Posterior cingulate gyrus (tissue), 11 donors: Measurements from ENCODE around the gene SLC22A16.
A peak's percentile ranks its signal among the peaks of the same experiment; 100 is the strongest.
"Not testable (repeated sequence)": the region's sequence is repeated elsewhere in the genome, so short reads cannot be mapped to it uniquely, and the experiment has no call there.

Source experiments
- DNase-seq, 10 donors: peaks; one replicate each; pipeline versions ENCODE4 v3.0.0 to v3.0.0-alpha.2; 2020 to 2021; ENCODE audit warnings: mixed read lengths in 3 of 10
- intact Hi-C: fragments of 100-400 bp; cut with DNase I; formaldehyde crosslinking; loops from one replicate; pipeline ENCODE4 v1.15.1; 2023

The SLC22A16 gene

DNA sequence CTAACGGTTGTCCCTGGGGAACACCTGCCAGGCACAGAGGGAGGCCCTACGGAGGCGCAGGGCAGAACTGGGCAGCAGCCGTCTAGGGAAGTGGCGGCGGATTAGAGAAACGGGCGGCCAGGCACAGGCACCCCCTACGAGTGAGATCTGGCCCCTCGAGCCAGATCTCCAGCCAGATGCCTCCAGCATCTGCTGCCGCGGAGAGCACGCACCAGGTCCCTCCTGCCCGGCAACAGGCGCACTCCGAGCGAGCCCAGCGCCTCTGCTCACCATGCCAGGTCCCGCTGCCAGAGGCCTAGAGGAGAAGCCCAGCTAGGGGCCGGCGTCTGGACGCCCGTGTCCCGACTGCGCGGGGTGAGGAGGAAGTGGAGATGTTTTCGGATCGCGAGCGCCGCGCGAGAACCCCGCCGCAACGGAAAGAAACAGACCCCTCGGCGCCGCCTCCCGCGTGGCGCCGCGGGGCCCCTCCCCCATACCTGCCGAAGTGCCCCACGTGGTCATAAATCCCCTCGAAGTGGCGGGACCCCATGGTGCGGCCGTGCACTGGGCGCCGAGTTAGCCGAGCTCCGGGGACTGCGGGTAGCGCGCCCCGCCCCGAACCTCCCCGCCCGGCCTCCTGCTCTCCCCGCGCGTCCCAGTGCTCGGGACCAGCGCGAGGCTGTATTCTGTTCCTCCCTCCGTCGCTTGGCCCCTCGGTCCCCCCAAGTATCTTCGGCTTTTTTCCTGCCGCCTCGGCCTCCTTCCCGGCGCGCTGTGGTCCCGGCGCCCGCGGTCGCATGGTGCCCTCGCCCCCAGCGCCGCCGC is at the start of gene SLC22A16:
SLC22A16 (minus strand) TSS at position 568 of the 804 bp plus-strand sequence; CDS start at position 529, 39 bp downstream.
- no peak for DNase-seq

GRCh38 chr6:110525001-110525400 is 48.6 kb upstream of the SLC22A16 start:
- no peak for DNase-seq
- intact Hi-C loops = loop anchor here (5.0 kb wide), 1 partner anchor 157 kb away; no protein-coding TSS in a partner anchor

More for the DNA sequence above, at the start of gene SLC22A16:
- intact Hi-C loops = no loop called here

DNA sequence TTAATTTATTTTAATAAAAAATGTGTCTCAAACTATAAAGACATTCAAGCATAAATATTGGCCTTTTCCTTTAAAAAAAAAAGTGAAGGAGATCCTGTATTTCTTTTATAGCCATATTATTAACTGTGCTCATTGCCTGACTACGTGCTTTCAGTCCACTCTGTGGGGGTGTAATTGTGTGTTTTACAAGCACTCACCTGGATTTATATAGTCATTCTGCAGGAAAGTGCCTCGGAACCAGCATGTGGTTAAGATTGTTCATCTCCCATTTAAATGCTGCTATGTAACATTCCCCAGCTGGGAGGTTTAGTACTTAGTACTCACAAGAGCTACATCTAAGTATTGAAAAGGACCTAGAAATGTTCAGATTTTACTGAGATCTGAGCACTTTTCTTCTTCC is 47.9 kb upstream of the SLC22A16 start:
- intact Hi-C loops = no loop called here
- DNase-seq = no peak

DNA sequence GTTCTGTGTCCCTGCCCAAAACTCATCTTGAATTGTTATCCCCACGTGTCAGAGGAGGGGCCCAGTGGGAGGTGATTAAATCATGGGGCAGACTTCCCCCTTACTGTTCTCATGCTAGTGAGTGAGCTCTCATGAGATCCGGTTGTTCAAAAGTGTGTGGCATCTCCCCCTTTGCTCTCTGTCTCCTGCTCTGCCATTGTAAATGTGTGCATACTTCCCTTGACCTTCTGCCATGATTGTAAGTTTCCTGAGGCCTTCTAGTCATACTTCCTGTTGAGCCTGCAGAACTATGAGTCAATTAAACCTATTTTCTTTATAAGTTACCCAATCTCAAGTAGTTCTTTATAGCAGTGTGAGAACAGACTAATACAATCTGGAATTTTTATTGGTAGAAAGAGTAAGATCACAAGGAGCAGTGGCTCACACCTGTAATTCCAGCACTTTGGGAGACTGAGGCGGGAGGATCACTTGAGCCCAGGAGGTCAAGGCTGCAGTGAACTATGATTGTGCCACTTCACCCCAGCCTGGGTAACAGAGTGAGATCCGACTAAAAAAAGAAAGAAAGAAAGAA is 47.1 kb upstream of the SLC22A16 start:
- intact Hi-C loops = no loop called here
- no peak for DNase-seq

DNA sequence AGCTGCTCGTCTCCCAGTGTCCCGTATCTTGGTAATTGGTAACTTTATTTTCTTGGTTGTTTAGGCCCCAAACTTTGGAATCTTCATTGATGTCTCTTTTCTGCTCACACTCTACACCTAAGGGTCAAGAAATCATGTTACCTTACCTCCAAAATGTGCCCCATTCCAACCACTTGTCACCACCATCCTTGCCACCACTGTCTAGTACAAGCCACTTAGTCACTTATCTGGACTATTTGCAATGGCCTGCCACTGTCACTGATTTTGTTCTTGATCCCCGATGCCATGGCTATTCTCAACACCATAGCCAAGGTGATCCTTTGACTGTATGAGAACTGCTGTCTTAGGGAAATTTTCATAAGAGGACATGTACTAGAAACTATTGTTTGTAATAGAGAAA is 46.0 kb upstream of the SLC22A16 start:
- intact Hi-C loops = no loop called here
- DNase-seq = no peak

GRCh38 chr6:110520992-110521543 is 44.7 kb upstream of the SLC22A16 start:
- DNase-seq = peak in 1 of 10 donors; percentile 53
- intact Hi-C loops = no loop called here

DNA sequence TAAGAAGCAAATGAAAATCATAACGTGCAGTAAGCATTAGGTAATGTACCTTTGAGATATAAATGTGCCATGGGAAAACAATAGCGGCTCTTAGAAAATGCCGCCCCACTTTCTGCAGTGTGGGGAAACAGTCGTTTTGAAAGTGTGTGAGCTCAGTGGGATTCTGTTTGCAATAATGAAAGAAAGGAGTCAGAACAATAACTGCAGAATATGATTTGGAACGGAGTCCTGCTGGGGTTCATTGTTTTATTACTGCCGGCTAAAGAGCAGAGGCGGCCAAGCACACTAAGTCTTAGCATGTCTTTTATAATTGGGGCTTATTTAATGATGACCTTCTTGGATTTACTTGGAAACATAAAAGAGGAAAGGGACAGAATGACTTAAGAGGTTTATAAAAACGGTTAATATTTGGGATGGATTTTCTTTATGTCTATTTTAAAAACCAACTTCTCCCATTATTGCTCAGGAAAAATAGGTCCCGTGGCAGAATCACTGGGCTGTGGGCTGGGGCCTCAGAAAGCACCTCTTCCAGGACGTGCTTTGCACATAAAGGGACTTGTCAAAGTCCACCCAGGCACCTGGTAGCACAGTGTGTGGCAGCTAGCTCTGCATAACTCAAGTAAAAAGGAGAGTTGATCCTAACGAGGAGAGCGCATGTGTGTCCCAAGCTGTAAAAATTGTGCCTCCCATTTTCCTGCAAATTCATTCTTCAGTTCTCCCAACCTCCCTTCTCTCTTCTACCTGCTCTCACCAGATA is 44.0 kb upstream of the SLC22A16 start:
- peak in 1 of 10 donors; percentile 78 for DNase-seq
- intact Hi-C loops = no loop called here

DNA sequence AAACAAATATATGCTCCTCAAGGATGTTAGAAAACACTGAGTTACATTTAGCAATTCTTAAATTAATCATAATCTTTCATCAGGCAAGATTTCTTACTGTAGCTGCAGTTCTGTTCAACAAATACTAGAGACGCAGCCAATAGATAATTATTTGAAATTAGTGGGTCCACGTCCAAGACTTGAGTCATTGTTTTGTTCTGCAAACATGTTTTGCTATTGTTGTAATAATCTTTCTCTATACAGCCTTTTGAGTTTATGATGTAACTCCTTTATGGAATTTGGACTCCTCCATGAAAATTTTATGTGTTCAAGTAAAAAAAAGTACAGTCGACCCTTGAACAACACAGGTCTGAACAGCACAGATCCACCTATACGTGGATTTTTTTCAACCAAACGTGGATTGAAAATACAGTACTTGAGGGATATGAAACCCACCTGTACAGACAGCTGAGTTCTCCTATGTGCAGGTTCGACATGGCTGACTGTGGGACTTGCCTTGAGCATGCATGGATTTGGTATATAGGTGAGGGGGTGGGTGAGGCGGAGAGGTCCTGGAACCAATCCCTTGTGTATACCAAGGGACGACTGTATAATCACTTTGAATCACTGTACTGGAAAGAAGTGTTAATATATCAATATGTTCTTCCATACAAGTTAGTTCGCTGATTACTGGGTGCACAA is 41.3 kb upstream of the SLC22A16 start:
- no peak for DNase-seq
- intact Hi-C loops = no loop called here

- intact Hi-C loops = no loop called here
- DNase-seq = no peak
Observed at GRCh38 chr6:110517034-110517433, 40.6 kb upstream of the SLC22A16 start.

DNA sequence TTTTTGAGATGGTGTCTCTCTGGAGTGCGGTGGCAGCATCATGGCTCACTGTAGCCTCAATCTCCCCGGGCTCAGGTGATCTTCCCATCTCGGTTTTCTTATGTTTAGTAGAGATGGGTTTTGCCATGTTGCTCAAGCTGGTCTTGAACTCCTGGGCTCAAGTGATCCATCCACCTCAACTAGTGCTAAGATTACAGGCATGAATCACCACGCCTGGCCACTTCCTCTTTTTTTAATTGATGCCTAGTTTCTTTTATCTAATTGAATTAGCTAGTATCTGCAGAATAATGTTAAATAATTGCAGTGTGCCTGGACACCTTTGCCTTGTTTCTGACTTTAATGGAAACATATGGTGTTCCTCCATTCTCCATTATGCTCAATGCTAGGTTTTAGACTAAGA is 38.4 kb upstream of the SLC22A16 start:
- DNase-seq = no peak
- intact Hi-C loops = no loop called here

DNA sequence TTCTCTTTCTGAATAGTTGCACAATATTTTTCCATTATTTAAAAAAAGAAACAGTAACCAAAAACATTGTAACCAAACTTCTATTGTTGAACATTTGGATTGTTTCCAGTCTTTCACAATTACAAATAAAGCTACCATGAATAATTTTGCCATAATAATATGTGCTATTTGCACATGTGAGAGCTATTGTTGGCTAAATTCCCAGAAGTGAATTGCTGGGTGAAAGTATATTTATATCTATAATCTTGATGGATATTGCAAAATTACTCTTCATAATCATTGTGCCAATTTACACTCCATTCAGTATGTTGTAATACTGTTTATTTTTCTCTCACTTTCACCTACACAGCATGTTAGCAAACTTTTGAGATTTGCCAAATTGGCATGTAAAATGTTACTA is 36.6 kb upstream of the SLC22A16 start:
- intact Hi-C loops = no loop called here
- no peak for DNase-seq

DNA sequence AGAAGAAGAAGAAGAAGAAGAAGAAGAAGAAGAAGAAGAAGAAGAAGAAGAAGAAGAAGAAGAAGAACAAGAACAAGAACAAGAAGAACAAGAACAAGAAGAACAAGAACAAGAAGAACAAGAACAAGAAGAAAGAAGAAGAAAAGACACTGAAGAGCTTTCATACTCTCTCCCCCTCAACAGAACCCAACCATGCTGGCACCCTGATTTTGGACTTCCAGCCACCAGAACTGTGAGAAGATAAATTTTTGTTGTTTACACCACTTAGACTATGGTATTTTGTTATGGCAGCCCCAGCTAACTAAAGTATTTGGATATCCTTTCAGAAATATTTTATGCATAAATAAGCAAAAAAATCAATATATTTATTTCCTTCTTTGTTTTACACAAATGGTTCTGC is 36.1 kb upstream of the SLC22A16 start:
- DNase-seq, intact Hi-C loops: not testable (repeated sequence)

GRCh38 chr6:110511401-110511800 is 35.0 kb upstream of the SLC22A16 start:
- intact Hi-C loops = no loop called here
- DNase-seq = no peak

DNA sequence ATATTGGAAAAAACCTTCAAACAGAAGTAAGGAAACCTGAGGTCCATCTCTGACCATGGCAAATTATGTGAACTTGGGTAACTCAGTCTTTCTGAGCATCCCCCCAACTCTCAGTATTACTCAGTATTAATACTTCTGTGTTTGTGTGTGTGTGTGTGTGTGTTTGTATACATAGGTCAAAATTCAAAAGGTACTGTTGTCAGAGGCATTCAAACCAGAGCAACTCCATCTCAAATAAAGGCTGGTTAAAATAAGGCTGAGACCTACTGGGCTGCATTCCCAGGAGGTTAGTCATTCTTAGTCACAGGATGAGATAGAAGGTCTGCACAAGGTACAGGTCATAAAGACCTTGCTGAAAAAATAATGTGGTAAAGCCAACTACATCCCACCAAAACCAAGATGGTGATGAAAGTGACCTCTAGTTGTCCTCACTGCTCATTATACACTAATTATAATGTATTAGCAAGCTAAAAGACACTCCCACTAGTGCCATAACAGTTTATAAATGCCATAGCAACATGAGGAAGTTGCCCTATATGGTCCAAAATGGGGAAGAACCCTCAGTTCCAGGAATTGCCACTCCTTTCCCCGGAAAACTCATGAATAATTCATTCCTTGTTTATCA is 33.3 kb upstream of the SLC22A16 start:
- no peak for DNase-seq
- intact Hi-C loops = no loop called here

GRCh38 chr6:110504891-110505290 is 28.5 kb upstream of the SLC22A16 start:
- intact Hi-C loops, DNase-seq: not testable (repeated sequence)

GRCh38 chr6:110495949-110496348 is 19.5 kb upstream of the SLC22A16 start:
- no peak for DNase-seq
- intact Hi-C loops = no loop called here

DNA sequence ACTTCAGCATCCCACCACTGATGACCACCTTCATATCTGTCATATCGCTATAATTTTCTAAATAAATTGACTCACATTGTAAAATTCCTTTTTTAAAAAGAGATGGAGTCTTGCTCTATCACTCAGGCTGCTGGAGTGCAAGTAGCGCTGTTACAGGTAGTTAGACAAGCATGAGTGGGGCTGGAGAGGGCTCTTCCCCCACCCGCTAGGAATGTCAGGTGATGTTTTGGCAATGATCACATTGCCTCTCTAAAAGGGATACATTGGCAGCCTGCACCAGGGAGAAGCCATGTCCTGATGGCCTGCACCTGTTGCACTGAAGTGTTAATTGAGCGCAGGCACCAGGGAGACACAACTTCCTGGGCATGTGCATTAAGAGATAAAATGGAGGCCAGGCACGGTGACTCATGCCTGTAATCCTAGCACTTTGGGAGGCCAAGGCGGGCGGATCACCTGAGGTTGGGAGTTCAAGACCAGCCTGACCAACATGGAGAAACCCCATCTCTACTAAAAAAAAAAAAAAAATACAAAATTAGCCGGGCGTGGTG is 16.9 kb upstream of the SLC22A16 start:
- intact Hi-C loops = no loop called here
- DNase-seq = no peak

DNA sequence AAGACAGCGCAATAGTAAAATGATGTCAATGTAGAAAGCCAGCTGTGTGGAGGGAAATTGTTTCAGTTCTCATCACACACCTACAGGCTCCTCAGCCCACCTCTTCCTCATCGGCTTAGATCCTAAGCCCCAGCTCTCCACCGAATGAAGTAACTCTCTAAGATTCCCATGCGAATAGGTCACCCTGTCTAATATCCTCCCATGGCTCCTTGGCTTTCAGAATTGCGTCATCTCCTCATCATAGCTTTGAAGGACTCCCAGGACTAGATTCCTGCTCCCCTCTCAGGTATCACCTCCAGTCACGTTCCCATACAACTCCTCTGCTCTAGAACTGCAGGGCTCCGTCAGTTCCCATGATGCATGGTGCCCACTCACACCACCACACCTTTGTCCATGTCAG is 16.2 kb upstream of the SLC22A16 start:
- intact Hi-C loops = no loop called here

DNA sequence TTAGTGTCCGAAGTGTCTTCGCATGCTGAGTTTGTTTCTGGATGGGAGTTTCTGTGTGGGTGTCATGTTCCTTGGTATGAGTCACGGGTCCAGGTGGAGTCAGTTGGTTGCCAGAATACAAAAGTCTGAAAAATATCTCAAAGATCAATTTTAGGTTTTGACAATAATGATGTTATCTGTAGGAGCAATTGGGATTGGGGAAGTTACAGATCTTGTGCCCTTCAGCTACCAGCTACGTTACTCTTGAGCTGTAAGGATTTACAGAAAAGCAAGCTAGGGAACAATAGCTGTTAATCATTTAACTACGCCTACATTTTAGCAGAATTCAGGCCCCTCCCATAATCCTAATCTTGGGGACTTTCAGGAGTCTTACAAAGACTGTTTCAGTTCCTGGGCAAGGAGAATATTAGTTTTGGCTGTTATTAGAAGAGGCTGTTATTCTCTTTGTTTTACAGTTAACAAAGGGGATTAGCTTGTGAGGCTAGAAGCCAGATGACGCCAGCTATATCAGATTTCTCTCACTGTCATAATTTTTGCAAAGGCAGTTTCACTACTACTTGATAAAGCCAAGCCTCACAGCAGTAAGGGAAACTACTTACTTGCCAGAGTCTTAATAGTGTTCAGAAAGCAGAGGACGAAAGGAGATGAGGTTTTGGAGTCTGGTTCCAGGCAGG is 15.4 kb upstream of the SLC22A16 start:
- intact Hi-C loops = no loop called here
- DNase-seq = no peak

More for the DNA sequence above, 16.2 kb upstream of the SLC22A16 start:
- no peak for DNase-seq
